ENCODE measurements around the gene AOC1. TPM values are rescaled to one million over a fixed set of nuclear protein-coding genes. Genes with fewer than 3 reads are reported as not detected.
A peak's percentile ranks its signal among the peaks of the same experiment; 100 is the strongest.

The AOC1 gene
- total RNA-seq, 6 experiments from 2014 or later = not detected

- Mint-ChIP-seq H3K36me3 (ENCODE audit: low read depth) (no peaks in the 10 kb centered on the region), H3K4me1 (ENCODE audit: low read depth) (no peaks in the 10 kb centered on the region), H3K4me3 (no peak overlapping the region), H3K9me3 (peaks cover 7% of the 10 kb centered on the region), H3K27me3 (ENCODE audit: insufficient read depth) (peaks cover 22% of the 10 kb centered on the region), H3K27ac (no peak overlapping the region)
- DNase-seq = no peak
- no peak for TF ChIP-seq CTCF (IDR thresholded peaks at IDR 0.05)
Measured at GRCh38 chr7:150896562-150897209, 44.4 kb downstream of the AOC1 start.

DNA sequence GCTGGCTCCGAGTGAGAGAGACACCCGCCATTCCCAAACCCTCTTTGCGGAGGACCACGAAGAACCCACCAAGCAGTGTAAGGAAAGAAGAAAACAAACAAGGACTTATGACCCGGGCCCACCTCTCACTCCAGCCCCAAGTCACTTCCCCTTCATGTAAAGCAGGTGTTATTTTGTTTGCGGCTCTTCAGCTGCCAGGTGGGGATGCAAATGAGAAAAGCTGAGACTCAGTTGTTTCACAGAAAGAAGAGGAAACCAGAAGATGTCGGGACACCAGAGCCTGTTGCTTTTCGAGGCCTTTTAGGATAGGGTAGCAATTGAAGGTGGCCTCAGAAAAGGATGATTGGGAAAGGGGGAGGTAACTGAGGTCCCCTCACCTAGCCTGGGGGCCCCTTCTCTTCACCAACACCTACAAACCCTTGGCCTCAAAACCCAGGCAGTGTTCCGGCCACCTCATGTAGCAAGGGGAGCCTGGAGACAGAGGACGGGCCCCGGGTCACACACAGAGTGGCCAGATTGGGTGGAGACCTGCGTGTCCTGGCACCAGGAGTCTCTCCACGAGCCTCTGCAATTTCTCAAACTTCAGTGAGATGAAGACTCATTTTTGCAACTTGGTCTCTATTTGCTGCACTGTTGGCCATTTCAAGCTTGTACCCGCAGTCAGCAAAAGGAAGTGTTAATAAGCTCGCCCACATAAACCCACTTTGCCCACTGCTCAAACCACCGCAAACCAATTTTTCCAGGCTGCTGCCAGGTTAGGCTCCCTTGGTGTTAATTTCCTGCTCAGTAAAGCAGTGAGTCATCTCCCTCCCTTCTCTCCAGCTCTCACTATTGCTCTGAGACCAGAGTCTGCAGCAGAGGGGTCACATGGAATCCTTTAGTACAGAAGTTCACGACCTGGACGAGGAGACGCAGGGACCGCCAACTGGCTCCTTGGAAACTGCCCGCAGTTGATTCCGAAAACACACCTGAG is 45.5 kb downstream of the AOC1 start:
- H3K4me1 Mint-ChIP-seq (ENCODE audit: low read depth) = no peaks in the 10 kb centered on the region
- peaks cover 27% of the 10 kb centered on the region for H3K27me3 Mint-ChIP-seq (ENCODE audit: insufficient read depth)
- H3K9me3 Mint-ChIP-seq = peaks cover 7% of the 10 kb centered on the region
- no peaks in the 10 kb centered on the region for H3K36me3 Mint-ChIP-seq (ENCODE audit: low read depth)
- TF ChIP-seq CTCF (IDR thresholded peaks at IDR 0.05) = no peak
- H3K4me3 Mint-ChIP-seq = no peak overlapping the region
- H3K27ac Mint-ChIP-seq = no peak overlapping the region
- no peak for DNase-seq

- DNase-seq = peak; percentile 40
- H3K27ac Mint-ChIP-seq = no peak overlapping the region
- H3K27me3 Mint-ChIP-seq (ENCODE audit: insufficient read depth) = peaks cover 30% of the 10 kb centered on the region
- TF ChIP-seq CTCF (IDR thresholded peaks at IDR 0.05) = peak; percentile 98
- no peak overlapping the region for H3K4me3 Mint-ChIP-seq
- H3K9me3 Mint-ChIP-seq = peaks cover 7% of the 10 kb centered on the region
- peaks cover 1% of the 10 kb centered on the region for H3K4me1 Mint-ChIP-seq (ENCODE audit: low read depth)
- no peaks in the 10 kb centered on the region for H3K36me3 Mint-ChIP-seq (ENCODE audit: low read depth)
Measured at GRCh38 chr7:150898475-150899011, 46.2 kb downstream of the AOC1 start.

DNA sequence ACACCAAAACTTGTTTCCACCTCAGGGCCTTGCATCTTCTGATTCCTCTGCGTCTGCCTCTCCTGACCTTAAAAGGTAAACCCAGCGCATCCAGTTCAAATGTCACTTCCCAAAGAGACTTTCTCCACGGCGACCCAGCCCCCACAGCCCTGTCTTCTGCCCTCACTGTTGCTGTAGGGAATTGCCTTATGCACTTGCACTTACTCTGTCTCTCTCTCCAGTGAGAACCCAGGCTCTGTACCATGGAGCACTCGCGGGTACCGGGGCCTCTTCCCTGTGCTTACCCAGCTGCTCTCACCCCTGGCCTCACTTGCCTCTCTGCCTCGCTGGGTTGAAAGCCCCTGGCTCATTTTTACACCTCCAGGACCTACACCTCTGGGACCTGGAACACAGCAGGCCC is 48.4 kb downstream of the AOC1 start:
- no peaks in the 10 kb centered on the region for H3K36me3 Mint-ChIP-seq (ENCODE audit: low read depth)
- no peak overlapping the region for H3K4me3 Mint-ChIP-seq
- peaks cover 12% of the 10 kb centered on the region for H3K4me1 Mint-ChIP-seq (ENCODE audit: low read depth)
- TF ChIP-seq CTCF (IDR thresholded peaks at IDR 0.05) = no peak
- no peak overlapping the region for H3K27ac Mint-ChIP-seq
- H3K9me3 Mint-ChIP-seq = no peaks in the 10 kb centered on the region
- no peak for DNase-seq
- H3K27me3 Mint-ChIP-seq (ENCODE audit: insufficient read depth) = peaks cover 28% of the 10 kb centered on the region

- H3K9me3 Mint-ChIP-seq = no peaks in the 10 kb centered on the region
- no peak for DNase-seq
Measured at GRCh38 chr7:150901160-150902035, 49.1 kb downstream of the AOC1 start.

More at GRCh38 chr7:150901160-150902035, 49.1 kb downstream of the AOC1 start:
- peaks cover 24% of the 10 kb centered on the region for H3K27me3 Mint-ChIP-seq (ENCODE audit: insufficient read depth)
- no peaks in the 10 kb centered on the region for H3K36me3 Mint-ChIP-seq (ENCODE audit: low read depth)
- no peak for TF ChIP-seq CTCF (IDR thresholded peaks at IDR 0.05)
- no peak overlapping the region for H3K4me3 Mint-ChIP-seq
- H3K27ac Mint-ChIP-seq = no peak overlapping the region
- H3K4me1 Mint-ChIP-seq (ENCODE audit: low read depth) = peaks cover 12% of the 10 kb centered on the region
